GM19452 (cell line): ENCODE results near the gene BORA.
"Not testable (repeated sequence)": the region's sequence is repeated elsewhere in the genome, so short reads cannot be mapped to it uniquely, and the experiment has no call there.

Source experiments
- ATAC-seq: cut with Tn5 transposase; IDR thresholded peaks from one replicate; pipeline ENCODE4 v1.9.1; 2021; ENCODE audit not compliant: unreplicated experiment

The BORA gene

DNA sequence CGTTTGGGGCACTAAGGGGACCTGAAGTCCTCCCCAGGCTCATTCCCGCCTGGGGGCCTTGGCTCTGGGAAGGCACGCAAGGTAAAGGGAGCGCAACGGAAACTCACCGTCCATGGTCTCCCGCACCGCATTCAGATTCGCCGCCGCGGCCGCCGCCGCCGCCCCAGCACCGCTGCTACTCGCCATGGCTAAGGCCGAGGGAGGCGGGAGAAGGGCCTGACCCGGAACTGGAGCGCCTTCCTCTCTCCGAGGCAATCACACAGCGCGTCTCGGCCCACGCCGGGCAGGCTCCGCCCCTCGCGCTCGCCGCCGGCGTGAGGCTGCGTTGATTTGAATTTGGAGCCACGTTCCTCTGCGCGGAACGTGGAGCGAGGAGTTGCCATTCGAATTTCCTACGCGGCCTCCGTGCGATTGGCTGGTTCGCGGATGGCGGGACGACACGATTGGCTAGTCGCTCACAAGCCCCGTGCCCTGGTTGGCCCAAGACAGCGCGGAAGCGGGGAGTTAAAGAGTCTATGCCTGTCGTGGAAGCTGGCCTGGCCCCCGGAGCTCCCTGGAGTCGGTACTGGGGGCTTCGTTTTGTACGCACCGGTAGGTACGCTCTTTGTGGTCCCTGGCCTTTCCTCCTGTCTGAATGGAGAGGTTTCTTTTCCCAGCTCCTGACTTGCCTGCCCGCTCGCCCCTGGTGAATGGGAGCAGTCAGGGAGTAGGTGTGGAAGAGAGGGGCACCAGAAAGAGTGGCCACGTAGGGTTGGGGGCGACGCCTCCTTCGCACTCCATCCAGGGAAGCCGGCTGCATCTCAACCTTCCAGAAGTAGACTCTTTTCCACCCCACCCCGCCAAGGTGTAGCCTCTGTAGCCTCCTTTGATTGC, at the start of gene BORA, which contains the start of gene MZT1:
BORA (plus strand) TSS at position 507 of the 873 bp plus-strand sequence. CDS start 1,018 bp downstream, outside the sequence.
MZT1 (minus strand) TSS at position 213 of the 873 bp plus-strand sequence; CDS start at position 186, 27 bp downstream.
- peak; percentile 95 for ATAC-seq

DNA sequence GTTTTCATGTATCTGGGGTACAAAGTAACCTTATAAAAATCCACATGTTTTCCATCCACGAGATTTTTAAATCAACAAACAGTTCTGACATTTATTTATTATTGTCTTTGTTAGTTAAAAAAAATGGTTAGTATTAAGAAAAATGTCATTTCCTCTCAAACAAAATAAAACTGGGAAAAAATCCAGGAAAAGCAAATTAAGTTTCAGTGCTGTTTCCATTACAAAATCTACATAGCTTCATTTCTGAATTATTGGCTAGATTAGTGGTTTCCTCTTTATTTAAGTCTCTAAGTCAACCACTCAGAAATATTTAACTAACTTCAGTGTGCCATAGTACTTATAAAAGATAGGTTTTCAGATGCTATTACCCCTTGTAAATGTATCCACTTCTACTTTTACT, 49.4 kb upstream of the BORA start:
- no peak for ATAC-seq

DNA sequence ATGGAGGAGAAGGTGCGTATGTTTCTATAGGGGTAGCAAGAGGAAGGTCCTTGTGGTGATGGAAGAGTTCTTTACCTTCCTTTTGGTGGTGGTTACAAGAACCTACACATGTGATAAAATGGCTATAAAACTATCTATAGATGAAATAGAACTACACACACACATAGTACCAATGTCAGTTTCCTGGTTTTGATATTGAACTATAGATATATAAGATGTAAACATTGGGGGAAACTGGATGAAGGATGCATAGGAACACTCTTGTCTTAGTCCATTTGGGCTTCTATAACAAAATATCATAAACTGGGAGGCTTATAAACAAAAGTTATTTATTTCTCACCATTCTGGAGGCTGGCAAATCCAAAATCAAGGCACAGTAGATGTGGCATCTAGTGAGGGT, 47.4 kb upstream of the BORA start:
- ATAC-seq = no peak

DNA sequence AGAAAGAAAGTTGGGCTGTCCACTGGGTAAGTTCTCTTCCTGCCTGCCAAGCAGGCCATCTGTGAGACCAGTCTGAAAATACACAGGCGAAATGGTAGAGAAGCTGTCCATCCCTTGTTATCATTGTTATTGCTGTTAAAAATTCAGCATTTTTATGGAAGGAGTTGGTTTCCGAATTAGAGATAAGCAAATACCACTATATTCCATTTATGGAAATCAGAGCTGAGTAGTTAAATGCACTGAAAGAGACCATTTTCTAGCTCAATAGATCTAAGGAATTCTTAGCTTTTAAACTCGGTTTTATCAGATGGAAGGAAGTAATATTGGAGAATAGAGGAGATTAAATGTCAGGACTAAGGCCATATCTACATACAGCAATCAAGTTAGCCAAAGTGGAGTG, 41.0 kb upstream of the BORA start:
- no peak for ATAC-seq

DNA sequence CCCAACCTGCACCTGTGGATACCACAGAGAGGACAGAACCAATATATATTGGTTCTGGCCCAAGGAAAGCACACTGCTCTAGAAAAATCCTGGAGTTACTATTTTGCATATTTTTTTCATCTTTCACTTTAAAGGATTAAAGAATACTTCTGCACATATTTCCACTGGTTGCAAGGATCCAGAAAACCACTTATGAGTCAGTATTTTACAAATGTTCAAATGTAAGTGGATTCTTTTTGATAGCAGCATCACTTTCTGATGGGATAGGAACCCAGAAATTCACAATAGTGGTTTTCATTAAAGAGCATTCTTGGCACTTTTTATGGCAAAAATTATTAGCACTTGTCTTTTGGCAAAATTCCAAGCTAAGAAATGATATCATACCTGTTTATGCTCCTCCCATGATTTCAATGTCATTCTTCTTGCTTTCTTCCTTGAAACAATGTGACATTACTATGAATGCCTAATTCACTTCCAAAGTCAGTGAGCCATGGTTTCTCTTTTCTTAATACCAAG, 38.5 kb upstream of the BORA start:
- ATAC-seq = no peak

DNA sequence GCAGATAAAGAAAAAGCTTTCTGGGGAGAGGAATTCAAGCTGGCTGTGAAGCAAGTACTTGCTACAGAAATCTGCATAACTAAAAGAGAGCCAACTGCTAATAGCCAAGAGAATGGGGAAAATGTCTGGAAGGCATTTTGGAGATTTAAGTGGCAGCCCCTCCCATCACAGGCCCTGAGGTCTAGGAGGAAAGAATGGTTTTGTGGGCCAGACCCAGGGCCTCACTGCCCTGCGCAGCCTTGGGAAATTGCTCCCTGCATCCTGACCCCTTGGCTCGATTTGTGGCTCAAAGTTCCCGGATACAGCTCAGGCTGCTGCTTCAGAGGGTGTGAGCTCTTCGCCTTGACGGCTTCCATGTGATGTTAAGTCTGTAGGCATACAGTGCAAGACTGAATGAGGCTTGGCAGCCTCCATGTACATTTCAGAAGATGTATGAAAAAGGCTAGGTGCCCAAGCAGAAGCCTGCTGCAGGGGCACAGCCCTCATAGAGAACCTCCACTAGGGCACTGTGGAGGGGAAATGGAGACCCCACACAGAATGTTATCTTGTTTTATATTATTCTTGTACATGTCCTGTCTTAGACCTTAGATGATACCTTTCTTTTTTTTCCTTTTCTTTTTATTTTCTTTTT, 34.7 kb upstream of the BORA start:
- no peak for ATAC-seq

DNA sequence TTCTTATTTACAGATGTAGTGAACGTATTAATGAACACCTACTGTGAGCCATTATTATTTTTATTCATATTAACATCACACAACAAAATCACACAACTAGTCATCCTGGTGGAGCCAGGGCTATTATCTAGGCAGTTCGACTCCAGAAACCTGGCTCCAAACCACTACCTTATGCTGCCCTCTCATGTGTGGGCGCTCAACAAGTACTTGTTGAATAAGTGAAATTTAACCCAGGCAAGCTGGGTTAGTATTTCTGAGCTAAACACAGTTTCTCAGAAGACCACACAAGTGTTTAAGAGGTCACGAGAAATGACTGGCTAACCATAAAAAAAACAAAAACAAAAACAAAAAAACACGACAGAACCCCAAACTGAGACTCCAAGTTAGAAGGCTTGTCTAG, 33.9 kb upstream of the BORA start:
- no peak for ATAC-seq

DNA sequence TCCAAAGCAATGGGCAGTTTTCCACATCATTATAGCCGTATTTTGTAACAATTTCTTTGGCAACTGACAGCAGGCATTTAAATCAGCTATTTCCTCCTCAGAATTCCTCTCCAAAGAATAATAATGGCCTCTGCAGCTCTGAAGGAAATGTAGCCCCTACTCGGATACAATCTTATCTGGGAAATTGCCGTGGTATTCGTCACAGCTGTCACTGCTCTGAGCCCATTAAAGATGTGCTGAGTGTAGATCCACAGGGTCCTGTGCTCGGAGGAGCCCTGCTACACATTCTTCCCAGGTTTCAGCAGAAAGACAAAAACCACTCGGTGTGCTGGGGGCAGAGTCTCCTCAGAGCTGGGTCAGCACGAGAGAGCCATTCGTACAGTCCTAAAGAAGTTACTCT, 33.4 kb upstream of the BORA start:
- ATAC-seq = no peak

DNA sequence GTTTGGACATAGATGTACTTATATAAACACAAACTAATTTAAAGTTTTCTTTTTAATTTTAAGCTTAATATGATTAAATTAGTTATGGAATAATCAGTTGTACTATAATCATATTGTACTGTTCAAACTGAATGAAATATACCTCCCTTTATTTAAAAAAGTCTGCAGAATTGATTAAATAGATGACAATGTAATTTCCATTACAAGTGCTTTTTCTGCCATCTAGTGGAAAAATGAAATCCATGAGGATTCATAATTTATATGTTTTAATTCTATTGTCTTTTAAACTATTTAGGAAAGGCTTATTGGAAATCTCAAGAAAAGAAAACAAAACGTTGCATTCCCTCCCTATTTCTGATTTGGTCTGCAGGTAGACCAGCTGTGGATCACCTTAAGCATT, 31.1 kb upstream of the BORA start:
- ATAC-seq = no peak

DNA sequence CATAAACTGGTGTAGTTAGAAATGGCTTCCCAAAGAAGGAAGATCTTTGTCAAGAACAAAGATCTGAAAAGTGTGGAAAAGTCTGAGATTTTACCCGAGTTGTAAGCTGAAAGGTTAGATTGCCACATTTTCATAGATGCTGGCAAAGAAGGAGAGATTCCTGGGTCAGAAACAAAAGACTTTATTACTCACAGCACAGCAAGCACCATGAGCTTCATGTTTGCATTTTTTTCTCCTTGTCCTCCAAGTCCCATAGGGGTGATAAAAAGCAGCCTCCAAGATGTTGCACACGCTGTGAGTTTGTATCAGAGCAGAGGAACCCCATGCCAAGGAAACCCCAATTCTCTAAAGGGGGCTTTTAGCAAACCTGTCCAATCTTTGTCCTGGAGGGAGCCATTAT, 29.6 kb upstream of the BORA start:
- ATAC-seq = no peak

DNA sequence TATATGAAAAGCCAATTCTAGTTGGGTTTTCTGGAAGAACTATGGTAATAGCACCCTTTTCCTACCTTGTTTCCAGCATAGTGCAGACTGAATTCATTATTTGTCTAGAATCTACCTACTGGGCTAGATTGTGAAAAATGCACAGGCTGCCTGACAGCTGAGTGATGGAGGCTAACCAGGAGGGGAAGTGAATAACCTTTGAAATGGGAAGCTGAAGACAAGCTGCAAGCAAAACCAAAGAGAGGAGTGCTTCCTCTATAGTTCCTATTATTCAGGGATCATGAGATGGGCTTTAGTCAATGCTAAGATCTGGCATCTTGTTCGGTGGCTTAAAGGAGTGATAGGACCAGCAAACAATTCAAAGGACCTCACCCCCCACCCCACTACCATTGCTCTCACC, 27.2 kb upstream of the BORA start:
- ATAC-seq = no peak

DNA sequence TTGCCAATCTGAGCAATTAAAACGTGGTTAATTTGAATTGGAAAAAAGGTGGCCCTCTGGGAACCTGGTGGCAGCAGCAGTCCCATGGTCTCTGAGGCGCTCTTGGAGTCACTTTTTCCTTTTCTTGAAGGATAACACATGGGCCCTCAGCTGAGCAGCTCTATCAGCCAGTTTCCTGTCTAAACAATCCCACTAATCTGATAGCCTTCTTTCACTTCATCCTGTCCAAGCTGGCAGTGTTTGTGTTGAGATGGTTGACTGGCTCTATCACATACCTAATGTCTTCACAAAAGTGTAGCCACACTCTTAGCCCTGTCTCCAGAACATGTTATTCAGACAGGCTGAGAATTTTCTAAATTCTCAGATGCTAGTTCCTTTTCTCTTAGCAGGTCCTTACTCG, 10.9 kb upstream of the BORA start:
- no peak for ATAC-seq

DNA sequence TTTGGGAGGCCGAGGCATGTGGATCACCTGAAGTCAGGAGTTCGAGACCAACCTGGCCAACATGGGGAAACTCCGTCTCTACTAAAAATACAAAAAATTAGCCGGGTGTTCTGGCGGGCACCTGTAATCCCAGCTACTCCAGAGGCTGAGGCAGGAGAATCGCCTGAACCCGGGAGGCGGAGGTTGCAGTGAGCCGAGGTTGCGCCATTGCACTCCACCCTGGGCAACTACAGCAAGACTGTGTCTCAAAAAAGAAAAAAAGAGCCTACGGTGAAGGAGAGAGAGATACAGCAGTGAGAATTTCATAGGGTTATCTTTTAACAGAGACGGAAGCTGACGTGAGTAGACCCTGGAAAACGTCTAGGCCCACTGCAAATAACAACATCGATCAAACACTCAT, 1.5 kb upstream of the BORA start:
- ATAC-seq = not testable (repeated sequence)

DNA sequence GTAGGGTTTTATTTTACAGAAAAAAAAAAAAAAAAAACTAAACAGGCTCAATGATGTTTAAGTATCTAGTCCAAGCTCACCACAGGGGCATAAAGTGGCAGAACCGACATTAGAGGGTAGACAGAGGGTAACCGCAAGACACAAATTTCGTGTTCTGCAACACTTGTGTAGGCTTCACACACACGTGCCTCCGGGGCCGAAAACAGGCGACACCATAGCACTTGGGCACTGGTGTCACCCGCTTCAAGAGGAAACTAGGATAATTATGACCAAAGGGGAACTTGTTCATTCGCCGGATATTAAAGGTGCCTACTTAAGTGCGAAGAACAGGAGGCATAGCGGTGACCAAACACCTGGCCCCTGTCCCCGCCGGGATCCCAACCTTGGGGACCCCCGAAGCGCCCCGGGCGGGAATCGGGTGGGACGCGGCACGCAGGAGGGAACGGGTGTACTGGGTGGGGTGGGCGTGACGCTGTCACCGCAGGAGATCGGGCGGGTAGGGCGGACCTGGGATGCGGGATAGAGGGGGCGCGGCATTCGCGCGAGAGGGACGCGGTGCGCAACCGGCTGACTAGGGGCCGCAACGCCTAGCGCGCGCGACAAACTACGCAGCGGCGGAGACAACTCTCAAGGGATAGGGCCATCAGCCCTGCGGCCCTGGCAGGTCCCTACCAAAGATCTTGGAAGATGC, 852 bp upstream of the BORA start:
- ATAC-seq = peak; percentile 20

DNA sequence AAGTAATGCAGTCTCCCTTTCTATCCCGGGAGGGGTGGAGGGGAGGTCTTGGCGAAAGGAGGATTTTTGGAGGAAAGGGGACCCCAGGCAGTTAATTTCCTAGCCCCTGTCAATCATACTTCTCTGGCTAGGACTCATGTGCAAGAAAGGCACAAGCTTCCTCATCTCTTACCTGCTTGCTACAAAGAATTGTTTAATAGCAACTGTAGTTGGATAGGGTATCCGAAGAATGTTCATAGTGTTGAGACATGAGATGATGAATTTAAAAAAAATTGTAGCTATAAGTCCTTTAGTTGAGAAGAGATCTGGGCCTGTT, 525 bp downstream of the BORA start:
- ATAC-seq = no peak

DNA sequence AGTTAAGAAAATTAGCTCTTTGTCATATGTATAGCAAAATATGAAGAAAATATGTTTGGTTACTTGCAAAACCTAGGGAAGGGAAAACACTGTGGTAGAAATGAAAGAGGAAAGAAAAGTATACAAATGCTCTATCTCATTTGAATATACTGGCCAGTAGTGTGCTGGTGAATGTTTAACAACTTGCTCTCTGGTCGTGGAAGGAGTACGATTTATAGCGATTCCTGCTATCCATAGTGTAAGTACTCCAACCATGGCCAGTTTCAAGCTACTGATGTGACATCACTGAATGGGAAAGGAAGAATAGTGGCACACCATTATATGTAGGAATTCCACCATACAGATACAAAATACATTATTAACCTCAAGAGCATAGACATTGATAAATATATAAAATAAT, 9.3 kb downstream of the BORA start:
- ATAC-seq = no peak

DNA sequence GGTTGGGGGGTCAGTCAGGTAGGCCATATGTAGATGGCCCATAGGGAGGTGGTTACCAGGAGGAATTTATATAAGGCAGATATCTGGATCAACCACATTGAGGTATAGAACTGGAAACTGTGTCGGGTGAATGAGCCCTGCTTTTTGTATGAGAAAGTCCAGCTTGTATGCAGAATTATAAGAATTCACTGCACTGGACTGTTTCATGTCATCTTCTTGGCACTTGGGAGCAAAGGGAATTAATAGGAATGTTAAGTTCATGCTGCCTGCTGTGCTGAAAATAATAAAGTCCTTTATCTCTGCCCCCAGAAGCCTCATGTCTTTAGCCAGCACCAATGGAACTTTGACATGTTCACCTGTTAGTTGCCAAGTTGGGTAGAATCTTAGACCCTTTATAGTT, 12.3 kb downstream of the BORA start:
- ATAC-seq = no peak

DNA sequence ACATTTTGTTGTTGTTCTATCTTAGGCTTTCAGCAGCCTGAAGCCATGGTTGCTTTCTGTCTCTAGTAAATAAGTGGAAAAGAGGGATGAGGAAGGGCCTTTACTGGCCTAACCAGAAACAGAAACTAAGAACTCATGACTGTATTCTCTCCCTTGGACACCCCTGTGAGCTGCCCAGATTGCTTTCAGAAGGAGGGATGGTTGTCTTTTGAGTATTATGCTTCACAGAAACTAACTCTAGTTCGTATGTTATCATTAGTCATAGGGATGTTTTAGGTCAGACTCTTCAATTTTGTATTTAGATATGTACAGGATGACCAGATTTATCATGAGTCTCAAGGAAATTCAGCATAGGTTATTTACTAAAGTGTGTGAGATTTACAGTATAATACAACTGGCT, 17.5 kb downstream of the BORA start:
- ATAC-seq = no peak

DNA sequence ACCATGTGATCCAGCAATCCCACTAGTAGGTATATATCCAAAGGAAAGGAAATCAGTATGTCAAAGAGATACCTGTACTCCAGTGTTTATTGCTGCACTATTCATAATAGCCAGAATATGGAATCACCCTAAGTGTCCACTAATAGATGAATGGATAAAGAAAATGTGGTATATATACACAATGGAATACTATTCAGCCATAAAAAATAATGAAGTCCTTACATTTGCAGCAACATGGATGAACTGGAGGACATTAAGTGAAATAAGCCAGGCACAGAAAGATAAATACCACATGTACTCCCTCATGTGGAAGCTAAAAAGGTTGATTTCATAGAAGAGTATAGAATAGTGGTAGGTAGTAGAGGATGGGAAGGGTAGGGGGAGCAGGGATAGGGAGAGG, 23.5 kb downstream of the BORA start:
- no peak for ATAC-seq

DNA sequence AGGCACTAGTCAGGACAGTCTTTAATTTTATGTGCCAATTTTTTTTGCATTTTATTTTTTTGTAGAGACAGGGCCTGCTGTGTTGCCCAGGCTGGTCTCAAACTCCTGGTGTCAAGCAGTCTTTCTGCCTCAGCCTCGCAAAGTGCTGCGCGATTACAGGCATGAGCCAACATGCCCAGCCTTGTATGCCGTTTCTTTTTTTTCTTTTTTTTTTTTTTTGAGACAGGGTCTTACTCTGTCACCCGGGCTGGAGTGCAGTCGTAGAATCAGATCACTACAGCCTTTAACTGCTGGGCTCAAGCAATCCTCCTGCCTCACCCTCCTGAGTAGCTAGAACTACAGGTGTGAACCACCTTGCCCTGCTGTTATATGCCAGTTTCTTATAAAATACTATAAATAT, 26.4 kb downstream of the BORA start:
- ATAC-seq = no peak

DNA sequence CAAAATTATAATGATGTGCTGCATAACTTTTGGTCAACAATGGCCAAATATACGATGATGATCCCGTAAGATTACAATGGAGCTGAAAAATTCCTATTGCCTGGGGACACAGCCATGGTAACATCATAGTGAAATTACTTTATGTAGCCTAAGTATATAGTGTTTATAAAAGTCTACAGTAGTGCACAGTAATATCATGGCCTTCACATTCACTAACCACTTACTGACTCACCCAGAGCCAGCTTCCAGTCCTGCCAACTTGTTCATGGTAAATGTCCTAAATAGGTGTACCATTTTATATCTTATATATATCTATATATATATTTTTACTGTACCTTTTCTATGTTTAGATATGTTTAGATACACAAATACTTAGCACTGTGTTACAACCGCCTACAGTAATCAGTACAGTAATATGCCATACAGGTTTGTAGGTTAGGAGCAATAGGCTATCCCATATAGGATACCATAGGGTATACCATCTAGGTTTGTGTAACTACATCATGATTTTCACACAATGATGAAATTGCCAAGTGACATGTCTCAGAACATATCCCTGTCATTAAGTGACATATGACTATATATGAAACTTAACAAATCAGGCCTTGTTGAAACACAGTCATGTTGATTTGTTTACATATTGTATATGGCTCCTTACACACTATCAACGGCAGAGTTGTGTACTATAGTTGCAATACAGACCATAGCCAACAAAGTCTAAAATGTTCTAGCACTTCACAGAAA, 30.2 kb downstream of the BORA start:
- no peak for ATAC-seq
